ENCODE results near the gene AARS2.

DNA sequence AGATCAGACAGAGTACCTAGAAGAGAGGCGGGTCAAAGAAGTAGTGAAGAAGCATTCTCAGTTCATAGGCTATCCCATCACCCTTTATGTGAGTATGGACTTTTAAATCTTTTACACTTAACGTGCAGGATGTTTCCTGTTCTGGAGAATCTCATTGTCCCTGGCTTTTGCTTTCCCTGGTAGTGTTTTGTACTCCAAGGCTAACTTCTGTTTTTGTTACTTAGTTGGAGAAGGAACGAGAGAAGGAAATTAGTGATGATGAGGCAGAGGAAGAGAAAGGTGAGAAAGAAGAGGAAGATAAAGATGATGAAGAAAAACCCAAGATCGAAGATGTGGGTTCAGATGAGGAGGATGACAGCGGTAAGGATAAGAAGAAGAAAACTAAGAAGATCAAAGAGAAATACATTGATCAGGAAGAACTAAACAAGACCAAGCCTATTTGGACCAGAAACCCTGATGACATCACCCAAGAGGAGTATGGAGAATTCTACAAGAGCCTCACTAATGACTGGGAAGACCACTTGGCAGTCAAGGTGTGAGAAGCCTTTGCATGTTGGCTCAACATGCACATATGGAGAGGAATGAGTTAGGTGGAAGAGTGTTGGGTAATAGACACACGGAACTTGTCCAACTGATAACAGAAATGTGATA, 63.0 kb downstream of the AARS2 start:
- TF ChIP-seq CTCF (IDR thresholded peaks at IDR 0.05; ENCODE audit: control extremely low read depth in 1 of 3, insufficient read depth in 1 of 3, low read depth in 1 of 3, low read length in 3 of 3) (no peak), CREB1 (IDR thresholded peaks at IDR 0.05) (no peak), TAF7 (optimal IDR thresholded peaks at IDR 0.05; ENCODE audit: borderline replicate concordance, low read depth, low read length) (no peak), EZH2 (IDR thresholded peaks at IDR 0.05; ENCODE audit: low read depth, low read length, severe bottlenecking) (no peak), POLR2A (IDR thresholded peaks at IDR 0.05; ENCODE audit: control extremely low read depth in 1 of 2, low read depth in 2 of 2, low read length in 2 of 2) (peak in 1 of 2 experiments; percentile 31)
